Renal cortex interstitium (tissue), 11 donors: ENCODE results near the gene PKIG. TPM values are rescaled to one million over a fixed set of nuclear protein-coding genes. Genes with fewer than 3 reads are reported as not detected.

Experiments used
- DNase-seq, 11 donors: peaks; one replicate each; pipeline ENCODE4 v3.0.0-alpha.2; 2013; ENCODE audit warnings: low read depth in 9 of 11, low spot score in 4 of 11; ENCODE audit errors: extremely low read depth in 1 of 11
- polyA plus RNA-seq, 3 donors: library from polyadenylated mRNA; unstranded; fragments of 120-200 nt; gene quantifications; one replicate each; pipeline ENCODE4 v1.2.1, GENCODE V29; 2013; ENCODE audit not compliant: insufficient read length in 3 of 3

The PKIG gene
- polyA plus RNA-seq, 3 donors = 57.1 to 64.9 (median 62.8) TPM

- DNase-seq = no peak
Observed at GRCh38 chr20:44606725-44607441, 24.5 kb downstream of the PKIG start.

DNA sequence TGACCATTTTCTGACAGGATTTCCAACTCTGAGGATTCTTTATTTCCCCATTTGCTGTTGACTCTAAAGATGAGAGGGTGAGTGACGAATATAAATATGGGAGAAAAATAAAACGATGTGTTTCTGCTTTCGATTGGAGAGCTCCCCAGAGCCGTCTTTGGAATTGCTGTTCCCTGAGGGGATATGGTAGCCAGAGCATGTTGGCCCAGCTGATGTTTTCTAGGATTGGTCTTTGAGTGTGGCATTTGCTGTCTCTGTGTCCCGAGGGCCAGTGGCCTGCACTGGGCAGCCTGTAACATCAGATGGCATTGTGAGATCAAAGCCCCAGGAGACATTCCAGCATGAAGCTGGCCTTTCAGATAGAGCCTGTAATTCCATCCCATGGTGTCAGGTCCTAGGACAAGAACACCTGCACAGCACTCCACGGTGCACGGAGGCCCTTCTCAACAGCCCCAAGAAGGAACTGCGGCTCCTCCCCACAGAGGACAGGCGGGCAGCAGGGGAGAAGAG lies 26.7 kb downstream of the PKIG start:
- no peak for DNase-seq

- DNase-seq = peak; percentile 64 to 87 (median 78)
Observed at GRCh38 chr20:44609516-44610312, 27.3 kb downstream of the PKIG start.

DNA sequence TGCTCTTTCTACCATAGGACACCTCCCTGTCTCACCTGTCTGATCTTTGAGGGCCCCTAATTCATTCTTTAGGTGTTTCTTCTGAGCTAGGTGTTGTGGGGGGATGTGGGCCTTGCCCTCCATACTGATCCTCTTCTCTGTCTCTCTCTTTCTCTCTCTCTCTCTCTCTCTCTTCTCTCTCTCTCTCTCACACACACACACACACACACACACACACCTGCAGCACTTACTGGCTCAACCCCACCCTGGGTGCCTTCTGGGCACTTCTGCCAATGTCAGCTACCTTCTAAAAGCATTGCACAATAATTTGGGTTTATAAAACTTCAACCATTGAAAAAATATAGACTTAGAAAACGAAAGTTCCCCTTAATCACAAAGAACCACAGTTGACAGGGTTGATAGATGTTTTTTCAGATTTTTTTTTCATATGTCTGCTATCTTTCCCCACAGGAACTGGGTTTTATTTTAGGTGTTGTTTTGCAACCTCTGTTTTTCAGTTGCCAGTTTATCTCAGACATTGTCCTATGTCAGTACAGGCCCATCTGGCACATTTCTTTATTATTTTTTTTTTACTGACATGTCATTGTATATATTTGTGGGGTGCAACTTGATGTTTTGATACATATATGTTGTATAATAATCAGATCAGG lies 28.1 kb downstream of the PKIG start:
- no peak for DNase-seq

DNA sequence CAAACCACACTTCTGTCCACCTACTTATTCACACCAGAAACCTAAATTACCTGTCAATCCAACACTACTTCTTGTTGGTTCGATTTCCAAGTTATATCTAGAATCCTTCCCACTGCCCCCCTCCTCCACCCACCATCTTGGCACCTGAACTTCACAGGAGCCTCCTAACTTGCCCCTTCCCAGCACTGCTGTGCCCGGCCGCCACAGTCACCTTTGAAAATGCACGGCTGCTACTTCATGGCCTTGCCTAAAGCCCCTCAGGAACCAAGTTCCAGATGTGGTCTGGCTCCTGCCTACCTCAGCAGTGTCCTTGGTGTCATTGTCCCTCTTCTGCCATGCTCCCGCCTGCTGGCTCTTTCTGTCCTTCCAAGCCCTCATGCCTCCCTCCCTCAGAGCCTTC lies 31.2 kb downstream of the PKIG start:
- no peak for DNase-seq

DNA sequence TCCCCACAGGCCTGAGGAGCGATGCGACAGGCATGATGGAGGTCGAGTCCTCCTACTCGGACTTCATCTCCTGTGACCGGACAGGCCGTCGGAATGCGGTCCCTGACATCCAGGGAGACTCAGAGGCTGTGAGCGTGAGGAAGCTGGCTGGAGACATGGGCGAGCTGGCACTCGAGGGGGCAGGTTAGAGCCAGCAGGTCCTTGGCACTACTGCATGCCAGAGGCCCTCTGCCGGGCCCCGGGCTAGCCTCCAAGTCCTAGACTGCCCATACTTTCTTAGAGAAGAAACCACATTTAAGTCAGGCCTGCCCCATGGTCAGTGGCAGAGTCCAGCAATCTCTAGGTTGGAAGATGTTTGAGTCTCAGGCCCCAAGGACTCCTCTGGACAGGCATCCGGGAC lies 32.1 kb downstream of the PKIG start:
- no peak for DNase-seq

DNA sequence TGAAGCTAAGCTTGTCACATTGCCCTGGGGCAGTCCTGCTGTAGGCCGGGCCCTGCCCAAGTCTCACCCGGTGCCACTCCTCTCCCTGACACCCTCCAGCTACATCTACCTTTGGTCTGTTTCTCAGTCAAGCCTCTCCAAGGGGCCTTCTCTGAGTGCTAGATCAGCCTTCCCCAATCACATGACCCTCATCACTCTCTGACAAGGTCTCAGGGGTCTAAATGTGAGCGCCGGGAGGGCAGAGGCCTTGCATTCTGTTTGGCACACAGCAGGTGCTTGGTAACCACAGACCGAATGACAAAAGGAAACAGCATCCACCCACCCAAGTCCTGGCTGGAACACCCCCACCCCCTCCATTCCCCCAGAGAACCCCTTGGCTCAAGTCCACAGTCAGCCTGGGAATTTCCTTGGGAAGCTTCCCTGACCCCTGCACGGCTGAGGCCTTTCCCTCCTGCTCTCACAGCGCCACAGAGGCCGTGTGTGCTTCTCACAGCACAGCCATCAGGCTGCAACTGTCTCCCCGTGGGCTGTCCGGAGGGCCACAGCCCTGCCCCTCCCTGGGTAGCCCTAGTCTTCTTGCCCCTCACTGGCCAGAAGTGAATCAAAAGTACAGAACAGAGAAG lies 32.9 kb downstream of the PKIG start:
- DNase-seq = no peak

- no peak for DNase-seq
Observed at GRCh38 chr20:44615876-44616603, 33.7 kb downstream of the PKIG start.

DNA sequence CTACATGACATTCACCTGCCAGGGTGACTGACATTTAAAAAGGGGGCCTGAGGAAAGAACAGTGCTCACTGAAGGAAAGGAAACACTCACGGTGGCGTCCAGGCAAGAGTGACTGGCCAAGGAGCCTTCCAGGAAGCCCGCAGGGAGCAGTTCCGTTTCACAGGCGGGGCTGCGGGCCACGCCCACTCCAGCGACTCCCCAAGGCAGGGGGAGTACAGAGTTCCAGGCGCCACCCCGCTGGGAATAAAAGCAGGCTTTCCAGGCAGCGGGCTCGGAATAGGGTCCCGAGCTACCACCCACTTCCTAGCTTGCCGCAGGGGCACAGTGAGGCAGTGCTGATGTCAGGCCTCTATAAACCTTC lies 34.2 kb downstream of the PKIG start:
- no peak for DNase-seq

DNA sequence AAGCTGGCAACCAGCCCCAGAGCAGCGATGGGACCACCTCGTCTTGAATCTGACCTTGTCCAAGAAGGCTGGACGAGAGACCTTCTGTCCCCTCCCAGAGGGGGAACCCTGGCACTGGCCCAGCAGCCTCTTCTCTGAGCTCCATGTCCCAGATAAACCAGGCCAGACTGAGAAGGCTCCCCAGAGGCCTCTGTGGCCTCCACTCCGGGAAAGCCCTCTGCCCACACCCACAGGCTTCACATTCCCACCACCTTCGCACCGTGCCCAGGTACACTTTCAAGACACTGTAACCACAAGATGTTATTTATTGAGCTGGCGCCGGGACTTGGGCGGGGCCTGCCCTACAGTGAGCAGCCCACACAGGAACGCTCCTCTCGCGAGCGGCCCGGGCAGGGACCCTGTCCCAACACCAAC lies 35.9 kb downstream of the PKIG start:
- no peak for DNase-seq

DNA sequence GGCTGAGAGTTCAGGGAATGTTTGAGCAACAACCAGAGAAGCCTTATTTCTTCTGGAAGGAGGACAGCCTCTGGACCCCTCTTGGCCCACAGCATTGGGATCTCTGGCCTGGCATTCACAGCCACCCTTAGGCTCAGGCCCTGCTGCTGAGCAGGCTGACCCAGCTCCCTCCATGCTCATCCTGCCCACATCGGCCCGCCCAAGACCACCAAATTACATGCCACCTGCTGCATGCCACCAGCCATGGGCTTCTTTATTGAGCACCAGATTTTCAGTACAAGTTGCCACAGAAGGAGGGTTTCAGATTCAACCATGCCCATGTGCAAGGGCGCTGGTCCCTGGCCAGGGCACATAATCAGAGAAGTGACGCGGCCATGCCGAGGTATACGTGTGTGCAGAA lies 36.9 kb downstream of the PKIG start:
- no peak for DNase-seq

GRCh38 chr20:44620030-44620429 lies 37.7 kb downstream of the PKIG start:
- no peak for DNase-seq

- DNase-seq = no peak
Observed at GRCh38 chr20:44621325-44621724, 38.9 kb downstream of the PKIG start.

DNA sequence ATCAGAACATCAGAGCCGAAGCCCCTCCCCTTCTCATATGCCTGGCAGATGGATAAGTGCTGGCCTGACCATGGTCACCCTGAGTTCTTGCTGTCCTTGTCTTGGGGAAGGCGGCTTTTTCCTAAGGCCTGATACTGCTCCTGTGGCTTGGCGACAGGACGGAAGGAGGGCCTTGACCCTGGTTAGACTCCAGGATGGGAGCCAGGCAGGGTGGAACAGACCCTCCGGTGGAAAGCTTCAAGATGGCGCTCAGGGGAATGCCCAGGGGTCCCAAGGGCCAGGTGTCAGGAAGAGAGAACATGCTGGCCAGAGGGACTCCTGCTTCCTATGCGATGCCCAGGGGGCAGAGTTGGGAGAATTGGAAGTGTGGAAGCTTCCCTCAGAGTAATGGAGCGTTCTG lies 39.6 kb downstream of the PKIG start:
- no peak for DNase-seq

GRCh38 chr20:44622501-44623270 lies 40.3 kb downstream of the PKIG start:
- no peak for DNase-seq

DNA sequence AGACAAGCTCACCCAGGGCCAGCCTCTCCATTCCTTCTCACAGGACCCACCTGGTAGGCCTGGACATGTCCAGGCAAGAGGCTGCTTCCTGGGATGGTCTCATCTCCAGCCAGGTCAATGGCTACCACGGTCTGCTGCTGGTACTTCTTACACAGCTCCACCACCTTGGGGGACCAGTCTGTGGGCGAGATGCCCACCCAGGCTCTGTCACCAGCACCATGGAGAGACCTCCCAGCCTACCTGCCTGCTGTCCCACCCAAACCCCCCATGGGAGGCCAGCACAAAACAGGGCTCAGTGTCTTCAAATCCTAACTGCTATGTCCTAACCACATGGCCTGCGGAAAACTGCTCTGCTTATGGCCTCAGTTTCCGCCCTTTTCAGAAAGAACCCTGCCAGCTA lies 41.8 kb downstream of the PKIG start:
- DNase-seq = no peak

DNA sequence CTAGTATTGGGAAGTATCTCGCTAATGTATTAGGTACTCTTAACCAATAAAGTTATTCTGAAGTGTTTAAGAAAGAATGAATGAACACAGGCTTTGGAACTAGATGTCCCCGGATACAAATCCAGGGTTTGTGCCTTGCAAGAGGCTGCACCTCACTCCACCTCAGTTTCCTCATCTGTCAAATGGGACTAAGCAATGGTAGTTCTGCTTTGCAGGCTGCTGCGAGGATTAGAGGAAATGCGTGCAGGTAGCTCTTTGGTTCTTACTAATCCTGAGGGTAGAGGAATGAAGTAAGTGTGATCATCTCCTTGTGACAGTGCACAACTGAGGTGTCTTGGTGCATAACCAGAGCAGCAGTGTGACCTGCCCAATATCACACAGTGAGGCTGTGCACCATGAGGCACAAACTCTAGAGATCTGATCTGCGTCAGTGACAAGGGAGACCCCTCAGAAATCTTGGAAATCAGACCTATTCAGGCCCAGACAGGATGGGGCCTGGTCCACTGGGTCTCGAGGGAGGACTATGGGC lies 42.4 kb downstream of the PKIG start:
- no peak for DNase-seq

GRCh38 chr20:44625361-44625760 lies 43.0 kb downstream of the PKIG start:
- DNase-seq = no peak
